GM19328 (cell line): ENCODE data around the gene SMURF2.

Experiments used
- ATAC-seq: cut with Tn5 transposase; IDR thresholded peaks from one replicate; pipeline ENCODE4 v1.9.1; 2021; ENCODE audit warnings: mild to moderate bottlenecking, moderate library complexity; ENCODE audit not compliant: unreplicated experiment

The SMURF2 gene

GRCh38 chr17:64544742-64545141 lies 117.4 kb downstream of the SMURF2 start:
- ATAC-seq: no peak

DNA sequence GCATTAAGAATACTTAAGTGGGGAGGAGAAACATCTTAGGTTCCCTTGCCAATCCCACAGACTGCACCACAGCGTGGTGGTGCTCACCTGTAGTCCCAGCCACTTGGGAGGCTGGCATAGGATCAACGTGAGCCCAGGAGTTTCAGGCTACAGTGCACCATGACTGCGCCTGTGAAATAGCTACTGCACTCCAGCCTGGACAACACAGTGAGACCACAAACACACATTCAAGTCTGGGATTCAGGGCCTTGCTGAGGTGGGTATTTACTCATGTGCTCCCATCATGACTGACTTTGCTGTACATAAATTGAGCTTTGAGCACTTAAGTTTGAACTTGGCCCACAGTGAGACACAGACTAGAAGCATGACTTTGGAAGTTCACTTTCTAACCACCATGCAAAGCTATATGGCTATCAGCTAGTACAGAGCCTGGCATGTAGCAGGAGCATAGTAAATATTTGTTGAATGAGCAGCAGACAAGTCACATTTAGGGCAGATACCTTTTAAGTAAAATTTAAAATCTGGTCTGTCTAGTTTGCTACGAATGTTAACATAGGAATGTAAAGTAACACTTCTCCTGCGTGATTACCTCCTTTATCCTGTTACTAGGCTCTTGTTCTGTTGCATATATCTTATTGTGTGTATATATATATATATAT lies 121.9 kb downstream of the SMURF2 start:
- no peak for ATAC-seq

- no peak for ATAC-seq
Observed at GRCh38 chr17:64538508-64539130, 123.5 kb downstream of the SMURF2 start.

DNA sequence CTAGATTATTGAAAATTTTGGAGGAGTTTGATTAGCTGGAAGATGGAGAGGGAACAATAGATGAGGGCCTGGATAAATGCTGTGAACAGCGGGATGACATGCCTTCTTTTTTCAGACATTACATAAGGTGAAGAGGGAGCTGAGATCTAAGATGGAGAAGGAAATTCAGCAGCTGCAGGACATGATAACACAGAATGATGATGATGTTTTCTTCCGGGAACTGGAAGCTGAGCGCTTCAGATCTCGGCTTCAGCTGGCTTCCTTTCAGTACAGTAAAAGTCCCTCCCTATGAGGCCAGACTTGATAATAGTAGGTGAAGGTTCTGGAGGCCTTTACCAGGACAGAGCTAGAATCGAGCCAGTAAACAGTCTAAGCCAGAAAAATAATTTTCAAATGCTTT lies 124.6 kb downstream of the SMURF2 start:
- ATAC-seq: no peak

DNA sequence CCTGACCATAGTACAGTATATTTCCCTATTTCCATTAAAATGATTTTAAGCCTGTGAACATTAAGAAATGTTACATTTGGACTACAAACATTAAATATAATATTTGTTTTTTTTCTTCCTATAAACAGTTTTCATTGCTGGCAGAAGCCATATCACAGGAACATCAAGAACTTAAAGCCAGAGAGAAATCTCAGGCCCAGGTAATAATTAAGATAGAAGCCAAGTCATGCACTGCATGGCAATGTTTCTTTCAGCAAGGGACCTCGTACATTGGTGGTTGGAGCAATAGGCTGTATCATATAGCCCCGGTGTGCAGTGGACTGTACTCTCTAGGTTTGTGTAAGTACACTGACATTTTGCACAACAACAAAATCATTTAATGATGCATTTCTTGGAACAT lies 125.2 kb downstream of the SMURF2 start:
- ATAC-seq: no peak

- no peak for ATAC-seq
Observed at GRCh38 chr17:64535357-64535756, 126.8 kb downstream of the SMURF2 start.

- no peak for ATAC-seq
Observed at GRCh38 chr17:64534187-64534586, 127.9 kb downstream of the SMURF2 start.

DNA sequence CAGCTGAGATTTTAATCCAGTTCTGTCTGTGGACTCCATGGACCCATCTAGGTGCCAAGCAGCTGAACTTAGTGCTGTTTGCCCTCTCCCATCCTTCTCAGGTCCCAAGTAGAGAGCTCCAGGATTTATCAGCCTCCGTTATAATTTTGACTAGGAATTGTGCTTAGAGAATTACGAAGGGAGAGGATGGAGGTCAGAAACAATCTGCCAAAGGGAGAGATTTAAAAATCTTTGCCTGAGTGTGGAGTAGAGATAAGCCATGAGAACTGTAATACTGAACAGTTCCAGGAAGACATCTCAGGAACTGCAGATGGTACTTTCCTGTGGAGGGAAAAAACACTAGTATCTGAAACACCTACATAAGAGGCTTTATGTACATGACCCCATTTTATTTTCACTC lies 128.3 kb downstream of the SMURF2 start:
- no peak for ATAC-seq

DNA sequence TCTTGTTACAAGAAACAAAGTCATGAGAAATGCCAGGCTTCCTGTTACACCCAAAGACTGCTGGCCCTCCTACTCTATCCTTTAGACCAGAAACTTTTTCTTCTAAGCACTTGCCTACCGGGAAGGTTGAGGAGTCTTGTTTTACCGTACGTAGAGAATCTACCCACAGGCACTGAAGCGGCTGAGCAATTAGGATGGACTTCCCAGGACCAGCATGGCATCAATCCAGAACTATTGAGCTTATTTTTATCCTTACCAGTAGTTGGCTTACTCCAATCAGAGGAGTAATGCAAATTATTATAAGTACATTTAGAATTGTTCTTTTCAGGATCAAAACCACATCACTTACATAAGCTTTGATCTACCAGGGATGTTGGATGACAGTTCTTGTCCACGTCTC lies 129.7 kb downstream of the SMURF2 start:
- no peak for ATAC-seq

GRCh38 chr17:64531955-64532371 lies 130.1 kb downstream of the SMURF2 start:
- no peak for ATAC-seq

- ATAC-seq: no peak
Observed at GRCh38 chr17:64529221-64529620, 132.9 kb downstream of the SMURF2 start.

GRCh38 chr17:64527914-64528313 lies 134.2 kb downstream of the SMURF2 start:
- no peak for ATAC-seq

DNA sequence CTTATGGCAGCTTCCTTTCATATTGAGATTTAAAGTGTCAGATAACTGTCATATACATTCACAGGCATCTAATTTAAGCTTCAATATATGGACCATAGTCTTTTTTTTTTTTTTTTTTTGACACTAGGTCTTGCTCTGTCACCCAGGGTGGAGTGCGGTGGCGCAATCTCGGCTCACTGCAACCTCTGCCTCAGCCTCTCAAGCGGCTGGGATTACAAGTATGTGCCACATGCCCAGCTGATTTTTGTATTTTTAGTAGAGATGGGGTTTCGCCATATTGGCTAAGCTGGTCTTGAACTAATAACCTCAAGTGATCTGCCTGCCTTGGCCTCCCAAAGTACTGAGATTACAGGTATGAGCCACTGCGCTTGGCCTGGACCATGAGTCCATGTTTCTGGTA lies 141.7 kb downstream of the SMURF2 start:
- ATAC-seq: no peak

GRCh38 chr17:64519601-64520000 lies 142.5 kb downstream of the SMURF2 start:
- ATAC-seq: no peak

DNA sequence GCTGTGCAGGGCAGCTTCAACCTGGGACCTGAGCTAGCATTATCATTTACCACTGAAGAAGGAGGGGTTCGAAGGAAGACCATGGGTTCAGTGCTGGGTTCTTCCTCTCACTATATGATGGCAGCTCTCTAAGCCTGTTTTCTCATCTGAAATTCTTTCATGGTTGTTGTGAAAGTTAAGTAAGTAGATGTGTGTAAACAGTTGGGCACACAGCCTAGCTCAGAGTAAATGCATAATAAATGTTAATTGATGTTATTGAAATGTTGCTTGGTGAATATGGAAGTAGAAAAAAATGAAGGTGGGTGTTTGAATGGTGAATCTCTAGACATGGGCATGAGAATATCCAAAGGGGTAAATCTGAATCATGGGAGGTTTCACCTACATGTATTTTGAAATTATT lies 146.3 kb downstream of the SMURF2 start:
- no peak for ATAC-seq

GRCh38 chr17:64515419-64515818 lies 146.7 kb downstream of the SMURF2 start:
- no peak for ATAC-seq

DNA sequence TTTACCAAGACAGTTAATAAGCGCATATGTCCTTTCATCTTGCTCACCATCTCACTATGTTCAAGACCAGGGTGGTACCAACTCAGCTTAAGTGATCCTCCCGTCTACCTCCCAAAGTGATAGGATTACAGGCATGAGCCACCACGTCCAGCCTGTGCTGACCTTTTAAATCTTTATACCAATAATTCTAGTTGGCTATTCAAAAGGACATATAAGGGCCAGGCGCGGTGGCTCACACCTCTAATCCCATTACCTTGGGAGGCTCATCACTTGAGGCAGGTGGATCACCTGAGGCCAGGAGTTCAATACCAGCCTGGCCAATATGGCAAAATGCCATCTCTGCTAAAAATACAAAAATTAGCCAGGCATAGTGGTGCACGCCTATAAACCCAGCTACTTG lies 152.9 kb downstream of the SMURF2 start:
- no peak for ATAC-seq

GRCh38 chr17:64508683-64509082 lies 153.4 kb downstream of the SMURF2 start:
- ATAC-seq: no peak

DNA sequence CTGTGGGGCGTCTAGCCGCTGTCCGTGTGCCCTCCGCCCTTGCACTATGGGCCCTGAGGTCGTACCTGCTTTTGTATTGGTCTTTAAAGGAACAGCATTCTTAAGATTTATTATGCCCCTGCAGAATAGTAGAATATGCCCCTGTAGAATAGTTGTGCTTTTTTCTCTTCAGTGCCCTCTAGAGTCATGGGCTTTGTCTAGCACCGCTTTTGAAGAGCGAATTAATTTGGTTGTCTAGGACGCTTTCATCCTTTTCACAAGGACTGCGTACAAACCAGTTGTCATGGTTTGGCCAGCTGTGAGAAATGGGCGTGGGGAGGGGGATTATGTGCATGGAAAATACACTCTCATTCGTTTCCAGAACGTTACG lies 154.7 kb downstream of the SMURF2 start:
- ATAC-seq: no peak

DNA sequence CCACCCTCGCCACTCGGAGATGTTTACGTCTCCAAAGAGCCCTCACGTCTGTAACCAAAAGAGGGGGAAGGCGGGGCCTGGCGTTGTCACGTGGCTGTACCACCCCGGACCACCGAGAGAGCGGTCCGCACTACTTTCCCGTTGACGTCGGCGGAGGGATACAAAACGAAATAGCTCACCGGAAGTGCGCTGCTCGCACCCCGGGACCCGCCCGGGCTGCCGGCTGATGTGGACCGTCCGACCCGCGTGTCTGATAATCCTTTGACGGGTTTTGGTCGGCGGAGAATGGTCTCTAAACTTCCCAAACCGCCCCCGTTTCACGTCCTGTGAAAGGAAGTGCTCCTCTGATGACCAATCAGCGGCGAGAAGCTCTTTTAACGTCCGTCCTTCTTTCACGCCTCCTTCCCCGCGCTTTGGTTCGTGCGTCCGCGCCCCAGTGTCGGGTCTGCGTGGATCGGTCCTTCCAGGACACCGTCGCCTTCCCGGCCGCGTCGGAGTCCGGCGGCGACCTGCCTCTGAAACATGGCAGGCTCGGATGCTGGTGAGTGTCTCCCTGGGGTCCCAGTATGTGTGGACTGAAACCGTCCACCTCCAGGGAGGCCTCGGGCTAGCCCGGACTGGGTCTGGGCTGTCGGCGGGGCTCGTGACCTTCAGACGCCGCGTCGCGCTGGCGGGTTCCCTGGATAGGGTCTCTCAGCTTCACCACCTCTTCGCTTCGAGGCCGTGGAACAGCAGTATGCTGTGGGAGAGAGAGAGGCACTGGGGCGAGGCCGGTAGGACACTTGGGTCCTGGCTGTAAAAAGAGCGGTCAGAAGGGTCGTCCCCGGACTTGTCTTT lies 155.3 kb downstream of the SMURF2 start, which contains the start of gene CEP95:
CEP95 (plus strand) TSS at position 402 of the 837 bp plus-strand sequence; CDS start at position 523, 121 bp downstream.
- ATAC-seq: peak; percentile 61

DNA sequence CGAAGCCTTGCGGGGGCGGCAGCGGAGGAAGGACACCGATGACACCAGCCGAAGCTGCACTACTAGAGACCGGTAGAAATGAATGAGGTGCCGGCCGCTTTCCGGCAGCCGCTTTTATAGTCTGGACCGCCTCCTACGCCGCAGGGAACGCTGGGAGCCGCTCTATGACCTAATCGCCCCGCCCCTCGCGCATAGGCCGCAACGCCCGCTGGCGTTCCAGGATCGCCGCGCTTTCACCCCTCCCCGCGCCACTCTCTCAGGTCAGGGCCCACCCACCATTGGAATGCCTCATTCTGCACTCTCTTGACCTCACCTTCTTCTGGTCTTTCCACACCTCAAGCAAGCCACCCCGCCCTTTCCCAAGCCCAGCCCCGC lies 155.9 kb downstream of the SMURF2 start, which contains the start of gene DDX5:
DDX5 (minus strand) TSS at position 89 of the 375 bp plus-strand sequence. CDS start 170 bp downstream, outside the sequence.
- ATAC-seq: peak; percentile 58
